B cell (primary cell): ENCODE results near the gene LIPG.

Experiments used
- EZH2 ChIP-seq: IDR thresholded peaks from 2 replicates; pipeline ENCODE4 v1.6.1; 2012; ENCODE audit warnings: borderline replicate concordance, low read depth, mild to moderate bottlenecking, moderate library complexity, low read length; ENCODE audit not compliant: insufficient read depth, poor library complexity, severe bottlenecking
- TF ChIP-seq, protein P1 (sequence below): fragments of 200-600 bp; IDR thresholded peaks from one replicate; pipeline ENCODE4 v1.8.0; 2022; ENCODE audit warnings: antibody characterized with exemption, mild to moderate bottlenecking

DNA sequence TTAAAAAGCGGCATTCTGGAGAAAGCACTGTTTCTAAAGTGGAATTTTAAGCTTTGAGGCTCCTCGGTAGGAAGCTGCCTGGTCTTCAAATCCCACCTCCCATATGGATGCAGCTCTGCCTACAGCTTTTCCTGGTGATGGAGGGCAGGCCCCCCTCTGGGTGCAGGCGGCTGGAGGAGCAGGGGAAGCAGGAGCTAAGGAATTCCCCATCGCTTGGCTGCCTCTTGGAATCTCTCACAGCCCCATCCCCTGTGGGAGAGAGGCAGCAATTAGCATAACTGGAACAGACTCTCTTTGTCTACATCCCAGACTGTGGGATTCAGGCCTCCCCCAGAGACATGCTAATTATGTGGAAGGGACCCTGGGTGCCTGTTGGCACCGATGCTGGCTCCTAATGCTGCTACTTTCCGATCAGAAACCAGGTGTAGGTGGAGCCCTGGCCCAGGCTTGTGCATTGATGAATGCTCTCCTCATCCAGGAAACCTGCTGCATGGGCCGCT is 51.3 kb downstream of the LIPG start:
- TF ChIP-seq EZH2 = no peak
- TF ChIP-seq, protein P1, sequence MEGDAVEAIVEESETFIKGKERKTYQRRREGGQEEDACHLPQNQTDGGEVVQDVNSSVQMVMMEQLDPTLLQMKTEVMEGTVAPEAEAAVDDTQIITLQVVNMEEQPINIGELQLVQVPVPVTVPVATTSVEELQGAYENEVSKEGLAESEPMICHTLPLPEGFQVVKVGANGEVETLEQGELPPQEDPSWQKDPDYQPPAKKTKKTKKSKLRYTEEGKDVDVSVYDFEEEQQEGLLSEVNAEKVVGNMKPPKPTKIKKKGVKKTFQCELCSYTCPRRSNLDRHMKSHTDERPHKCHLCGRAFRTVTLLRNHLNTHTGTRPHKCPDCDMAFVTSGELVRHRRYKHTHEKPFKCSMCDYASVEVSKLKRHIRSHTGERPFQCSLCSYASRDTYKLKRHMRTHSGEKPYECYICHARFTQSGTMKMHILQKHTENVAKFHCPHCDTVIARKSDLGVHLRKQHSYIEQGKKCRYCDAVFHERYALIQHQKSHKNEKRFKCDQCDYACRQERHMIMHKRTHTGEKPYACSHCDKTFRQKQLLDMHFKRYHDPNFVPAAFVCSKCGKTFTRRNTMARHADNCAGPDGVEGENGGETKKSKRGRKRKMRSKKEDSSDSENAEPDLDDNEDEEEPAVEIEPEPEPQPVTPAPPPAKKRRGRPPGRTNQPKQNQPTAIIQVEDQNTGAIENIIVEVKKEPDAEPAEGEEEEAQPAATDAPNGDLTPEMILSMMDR = no peak
